HEK293T (cell line): Measurements from ENCODE around the gene GPR152.

Experiments used
- CTCF ChIA-PET: fragments of 350-600 bp; formaldehyde crosslinking; extraction: SDS; loops from one replicate; lab custom pipeline; 2021; ENCODE audit warnings: antibody characterized with exemption, inconsistent platforms; lab: Yijun Ruan, JAX
- POLR2A ChIA-PET: fragments of 350-600 bp; formaldehyde crosslinking; extraction: SDS; loops from one replicate; lab custom pipeline; 2020; ENCODE audit warnings: antibody characterized with exemption, inconsistent platforms; lab: Yijun Ruan, JAX
- DNase-seq: peaks from one replicate; pipeline ENCODE4 v3.0.0; 2012; ENCODE audit warnings: mixed read lengths; ENCODE audit errors: extremely low spot score
- ARNT ChIP-seq: fragments of 450-650 bp; IDR thresholded peaks from 2 replicates; pipeline ENCODE4 v1.6.1; 2017; ENCODE audit warnings: mild to moderate bottlenecking
- BHLHE40 ChIP-seq: fragments of 450-650 bp; IDR thresholded peaks from 2 replicates; pipeline ENCODE4 v1.6.1; 2016; ENCODE audit warnings: mild to moderate bottlenecking, moderate library complexity, borderline replicate concordance
- CTBP1 ChIP-seq: fragments of 450-650 bp; IDR thresholded peaks from 2 replicates; pipeline ENCODE4 v1.6.1; 2016; ENCODE audit warnings: borderline replicate concordance
- ELF4 ChIP-seq: fragments of 450-650 bp; IDR thresholded peaks from 2 replicates; pipeline ENCODE4 v1.6.1; 2017; ENCODE audit warnings: antibody characterized with exemption
- FOXA1 ChIP-seq: fragments of 450-650 bp; IDR thresholded peaks from 2 replicates; pipeline ENCODE4 v1.6.1; 2016; ENCODE audit warnings: mild to moderate bottlenecking
- FOXK2 ChIP-seq: fragments of 450-650 bp; IDR thresholded peaks from 2 replicates; pipeline ENCODE4 v1.6.1; 2016; ENCODE audit warnings: mild to moderate bottlenecking
- FOXM1 ChIP-seq: fragments of 450-650 bp; IDR thresholded peaks from 2 replicates; pipeline ENCODE4 v1.6.1; 2017; ENCODE audit warnings: mild to moderate bottlenecking, borderline replicate concordance
- HDGF ChIP-seq: fragments of 450-650 bp; IDR thresholded peaks from 2 replicates; pipeline ENCODE4 v1.6.1; 2017; ENCODE audit warnings: antibody characterized with exemption, borderline replicate concordance
- L3MBTL2 ChIP-seq: fragments of 450-650 bp; conservative IDR thresholded peaks from 2 replicates; pipeline ENCODE4 v1.6.1; 2016; ENCODE audit warnings: mild to moderate bottlenecking
- LEF1 ChIP-seq: fragments of 450-650 bp; IDR thresholded peaks from 2 replicates; pipeline ENCODE4 v1.6.1; 2017; ENCODE audit warnings: mild to moderate bottlenecking, borderline replicate concordance
- NFRKB ChIP-seq: fragments of 450-650 bp; IDR thresholded peaks from 2 replicates; pipeline ENCODE4 v1.6.1; 2016; ENCODE audit warnings: mild to moderate bottlenecking, moderate library complexity
- SP1 ChIP-seq: fragments of 450-650 bp; IDR thresholded peaks from 2 replicates; pipeline ENCODE4 v1.6.1; 2017
- SUZ12 ChIP-seq: fragments of 450-650 bp; IDR thresholded peaks from 2 replicates; pipeline ENCODE4 v1.6.1; 2016; ENCODE audit warnings: mild to moderate bottlenecking
- TARDBP ChIP-seq: fragments of 450-650 bp; IDR thresholded peaks from 2 replicates; pipeline ENCODE4 v1.6.1; 2016
- ZNF384 ChIP-seq: fragments of 450-650 bp; IDR thresholded peaks from 2 replicates; pipeline ENCODE4 v1.6.1; 2016
- TF ChIP-seq, protein P1 (sequence below): fragments of 450-650 bp; IDR thresholded peaks from 2 replicates; pipeline ENCODE4 v1.6.1; 2016

Gene GPR152

DNA sequence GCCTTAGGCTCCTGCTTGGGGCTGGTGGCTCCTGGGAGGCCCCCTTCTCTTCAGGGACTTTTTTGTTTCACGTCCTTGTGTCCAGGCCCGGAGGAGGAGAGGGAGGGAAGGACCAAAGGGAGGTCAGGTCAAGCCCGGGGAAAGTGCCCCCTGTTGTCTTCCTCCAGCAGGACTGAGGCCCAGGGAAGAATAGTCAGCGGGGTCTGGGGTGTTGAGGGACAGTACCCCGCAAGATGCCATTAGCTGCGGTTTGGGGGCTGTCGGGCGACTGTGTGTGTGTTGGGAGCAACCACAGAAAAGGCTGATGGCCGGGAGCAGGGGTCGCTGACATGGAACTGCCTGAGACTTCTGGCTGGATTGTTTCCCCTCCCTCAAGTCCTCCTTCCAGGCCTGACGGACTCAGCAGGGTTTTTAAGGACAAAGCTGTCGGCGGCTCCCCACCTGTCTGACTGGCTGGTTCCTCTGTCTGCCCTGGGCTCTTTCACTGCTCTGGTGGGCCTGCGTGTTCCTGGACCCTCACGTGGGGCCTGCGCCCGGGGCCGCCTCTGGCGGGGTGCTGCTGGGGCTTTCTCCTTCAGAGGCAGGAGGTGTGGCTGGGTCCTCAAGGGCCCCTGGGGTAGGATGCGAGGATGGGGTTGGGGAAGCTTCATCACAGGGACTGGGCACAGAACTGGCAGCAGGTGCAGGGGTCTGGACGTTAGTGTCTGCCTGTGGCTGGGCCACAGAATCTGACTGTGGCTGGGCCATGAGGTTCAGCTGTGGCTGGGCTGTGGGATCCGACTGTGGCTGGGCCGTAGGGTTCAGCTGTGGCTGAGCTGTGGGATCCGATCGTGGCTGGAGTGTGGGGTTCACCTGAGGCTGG, 1.5 kb downstream of the GPR152 start:
- no peak for DNase-seq
- CTCF ChIA-PET: no interaction called here
- POLR2A ChIA-PET: interaction anchor here (0.9 to 1.4 kb wide), 5 partner anchors 9 to 59 kb away, joined by 3 to 5 read pairs (median 3); partner anchors contain the start of genes PPP1CA and RAD9A
- TF ChIP-seq NFRKB (no peak), HDGF (no peak)
- TF ChIP-seq, protein P1, sequence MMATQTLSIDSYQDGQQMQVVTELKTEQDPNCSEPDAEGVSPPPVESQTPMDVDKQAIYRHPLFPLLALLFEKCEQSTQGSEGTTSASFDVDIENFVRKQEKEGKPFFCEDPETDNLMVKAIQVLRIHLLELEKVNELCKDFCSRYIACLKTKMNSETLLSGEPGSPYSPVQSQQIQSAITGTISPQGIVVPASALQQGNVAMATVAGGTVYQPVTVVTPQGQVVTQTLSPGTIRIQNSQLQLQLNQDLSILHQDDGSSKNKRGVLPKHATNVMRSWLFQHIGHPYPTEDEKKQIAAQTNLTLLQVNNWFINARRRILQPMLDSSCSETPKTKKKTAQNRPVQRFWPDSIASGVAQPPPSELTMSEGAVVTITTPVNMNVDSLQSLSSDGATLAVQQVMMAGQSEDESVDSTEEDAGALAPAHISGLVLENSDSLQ: no peak

DNA sequence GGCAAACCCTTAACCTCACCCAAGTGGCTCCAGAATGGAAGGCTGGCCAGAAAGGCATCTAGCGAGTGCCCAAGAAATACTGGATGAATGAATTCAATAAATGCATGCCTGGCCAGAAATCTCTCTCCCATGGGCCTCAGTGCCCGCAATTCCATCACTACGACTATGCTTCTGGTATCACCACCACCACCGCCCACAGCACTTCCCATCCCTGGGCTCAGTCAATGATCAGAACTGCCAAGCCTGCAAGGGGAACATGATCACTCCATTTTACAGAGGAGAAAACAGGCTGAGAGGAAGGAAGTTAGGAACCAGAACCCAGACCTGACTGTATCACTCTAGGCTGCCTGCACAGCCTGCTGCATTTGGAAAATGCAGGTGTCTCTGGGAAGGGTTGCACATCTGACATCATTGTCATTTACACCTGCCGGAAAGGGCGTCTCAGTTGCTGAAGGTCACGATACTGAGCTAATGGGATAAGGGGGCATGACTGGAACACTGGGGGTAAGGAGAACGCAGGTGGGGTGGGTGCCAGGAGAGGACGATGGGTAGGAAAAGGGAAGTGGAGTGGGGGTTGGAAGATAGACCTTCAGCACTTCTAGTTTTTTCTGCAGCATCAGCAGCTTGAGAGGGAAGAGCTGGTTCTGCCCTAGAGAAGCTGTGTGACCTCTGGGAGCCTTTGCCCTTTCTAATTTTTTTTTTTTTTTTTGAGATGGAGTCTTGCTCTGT, 3.2 kb downstream of the GPR152 start:
- TF ChIP-seq NFRKB: no peak
- no peak for TF ChIP-seq SUZ12
- no peak for TF ChIP-seq FOXA1
- no peak for TF ChIP-seq SP1
- TF ChIP-seq TARDBP: no peak
- TF ChIP-seq FOXK2: no peak
- TF ChIP-seq, protein P1: no peak
- no peak for TF ChIP-seq ARNT
- no peak for TF ChIP-seq HDGF
- no peak for TF ChIP-seq L3MBTL2
- TF ChIP-seq BHLHE40: no peak
- TF ChIP-seq ELF4: no peak
- no peak for TF ChIP-seq LEF1
- TF ChIP-seq CTBP1: no peak
- no peak for TF ChIP-seq ZNF384
- no peak for TF ChIP-seq FOXM1
- CTCF ChIA-PET: interaction anchor here (0.6 to 0.7 kb wide), 2 partner anchors 31 to 941 kb away, joined by 3 read pairs; no protein-coding TSS in a partner anchor
- DNase-seq: no peak
- POLR2A ChIA-PET: interaction anchor here (1.2 kb wide), 1 partner anchor 34 kb away, joined by 3 read pairs; the partner anchor contains the start of gene AIP

DNA sequence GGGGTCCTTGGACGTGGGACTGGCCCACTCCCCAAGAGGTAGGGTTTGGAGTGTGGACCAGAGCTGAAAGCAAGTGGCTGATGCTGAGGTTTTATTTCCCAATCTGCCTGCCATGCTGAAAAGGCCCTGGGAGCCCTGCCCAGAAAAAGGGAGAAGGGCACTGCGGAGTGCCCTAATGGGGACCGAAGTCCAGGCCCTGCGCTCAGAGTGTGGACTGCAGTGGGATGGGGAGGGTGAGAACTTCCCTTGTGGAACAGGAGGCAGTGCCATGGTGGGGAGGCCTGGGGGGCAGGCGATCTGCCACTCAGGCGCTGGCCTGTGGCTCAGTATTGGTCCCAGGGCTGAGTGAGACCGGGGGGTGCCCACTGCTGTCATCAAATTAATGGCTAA, 4.3 kb downstream of the GPR152 start:
- TF ChIP-seq FOXM1: no peak
- TF ChIP-seq ZNF384: no peak
- TF ChIP-seq SUZ12: no peak
- TF ChIP-seq TARDBP: no peak
- TF ChIP-seq, protein P1: no peak
- no peak for TF ChIP-seq CTBP1
- no peak for TF ChIP-seq FOXK2
- no peak for TF ChIP-seq SP1
- no peak for TF ChIP-seq FOXA1
- no peak for TF ChIP-seq BHLHE40
- no peak for DNase-seq
- POLR2A ChIA-PET: no interaction called here
- CTCF ChIA-PET: no interaction called here

DNA sequence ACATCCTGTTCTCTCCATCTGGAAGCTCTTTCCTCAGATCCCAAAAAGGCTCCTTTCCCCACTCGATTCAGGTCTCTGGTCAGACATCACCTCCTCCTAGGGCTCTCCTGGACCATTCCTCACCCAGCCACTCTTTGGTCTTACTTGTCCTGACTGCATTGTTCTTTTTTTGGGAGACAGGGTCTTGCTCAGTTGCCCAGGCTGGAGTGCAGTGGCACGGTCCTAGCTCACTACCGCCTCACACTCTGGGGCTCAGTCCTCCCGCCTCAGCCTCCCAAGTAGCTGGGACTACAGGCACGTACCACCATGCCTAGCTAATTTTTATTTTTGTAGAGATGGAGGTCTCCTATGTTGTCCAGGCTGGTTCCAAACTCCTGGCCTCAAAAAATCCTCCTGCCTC, 7.0 kb downstream of the GPR152 start:
- ChIA-PET CTCF (no interaction called here), POLR2A (no interaction called here)
- DNase-seq: no peak
- TF ChIP-seq BHLHE40: no peak
- TF ChIP-seq TARDBP: no peak

DNA sequence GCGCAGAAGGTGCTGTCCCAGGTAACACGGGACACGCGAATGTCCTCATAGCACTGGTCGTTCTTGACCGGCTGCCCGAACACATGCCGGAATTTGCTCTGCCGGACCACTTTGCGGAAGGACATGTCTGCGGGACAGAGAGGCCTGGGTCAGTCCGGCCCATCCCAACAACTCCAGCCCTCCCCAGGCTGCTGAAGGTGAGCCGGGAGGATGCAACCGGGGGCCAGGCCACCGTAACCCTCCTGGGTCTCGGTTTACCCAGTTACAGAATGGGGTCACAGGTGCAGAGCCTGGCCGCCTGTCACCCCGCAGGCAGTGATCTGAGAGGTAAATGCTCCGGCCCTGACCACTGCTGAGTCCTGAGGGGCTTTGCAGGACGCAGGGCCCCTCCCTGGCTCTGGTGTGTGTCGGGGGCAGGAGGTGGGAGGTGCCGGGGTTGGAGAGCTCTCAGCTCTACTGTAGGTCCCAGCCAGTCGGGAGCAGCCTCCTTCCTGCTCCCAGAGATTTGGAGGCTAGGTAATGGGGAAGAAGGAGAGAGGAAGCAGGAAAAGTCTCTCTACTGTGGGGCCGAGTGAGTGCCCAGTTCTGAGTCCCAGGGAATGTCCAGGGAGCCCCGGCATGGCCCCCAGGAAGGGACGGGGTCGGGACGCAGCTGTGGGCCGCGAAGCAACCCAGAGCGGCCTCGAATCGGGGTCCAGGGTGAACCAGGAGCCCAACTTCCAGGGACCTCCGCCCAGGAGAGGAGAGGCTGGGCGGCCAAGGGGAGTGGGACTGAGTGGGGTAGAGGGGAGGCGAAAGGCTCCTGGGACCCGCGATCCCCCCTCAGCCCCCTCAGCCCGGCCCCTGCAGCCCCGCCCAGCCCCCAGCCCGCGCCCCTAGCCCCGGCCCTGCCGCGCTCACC, 9.8 kb downstream of the GPR152 start:
- CTCF ChIA-PET: no interaction called here
- peak; percentile 37 for DNase-seq
- POLR2A ChIA-PET: interaction anchor here (0.5 to 0.9 kb wide), 4 partner anchors 14 to 65 kb away, joined by 3 to 6 read pairs (median 3); partner anchors contain the start of genes CDK2AP2, PPP1CA and RPS6KB2
- TF ChIP-seq FOXA1 (no peak), ARNT (no peak), TARDBP (no peak), ELF4 (no peak), CTBP1 (no peak), SP1 (no peak)
